Measurements from ENCODE around the gene STK11IP. TPM values are rescaled to one million over a fixed set of nuclear protein-coding genes. Genes with fewer than 3 reads are reported as not detected.

STK11IP gene
- total RNA-seq, 1 experiment from 2014 or later: 45.0 TPM

GRCh38 chr2:219549619-219550018 lies 48.0 kb upstream of the STK11IP start:
- ChIA-PET RAD21 (ENCODE audit: low non-redundant PET in 1 of 2, low total read pairs in 2 of 2, uncharacterized antibody in 2 of 2, unreplicated experiment in 2 of 2) (no interaction called here), POLR2A (no interaction called here), CTCF (interaction anchor here (2.0 kb wide), 1 partner anchor 11 kb away, joined by 6 read pairs; no protein-coding TSS in a partner anchor)
- Histone ChIP-seq H3K9me3 (ENCODE audit: control insufficient read depth in 1 of 2, insufficient read depth in 1 of 2, low read depth in 1 of 2, low read length in 2 of 2) (no peaks in the 10 kb centered on the region), H3K4me1 (ENCODE audit: control insufficient read depth in 1 of 2, insufficient read depth in 2 of 2, low read length in 2 of 2) (peaks cover 3 to 20% of the 10 kb centered on the region in 2 experiments; a peak in 3 of 4 replicates), H3K9ac (ENCODE audit: low read length) (no peak overlapping the region), H3K4me2 (ENCODE audit: low read length) (no peak overlapping the region), H3K79me2 (ENCODE audit: insufficient read depth, low read length) (peaks cover 18% of the 10 kb centered on the region; the same call in 1 of the 2 replicates), H4K20me1 (ENCODE audit: insufficient read depth) (no peaks in the 10 kb centered on the region), H3K36me3 (ENCODE audit: control insufficient read depth in 1 of 2, insufficient read depth in 2 of 2, low read length in 2 of 2) (peaks cover 2 to 6% of the 10 kb centered on the region in 2 experiments; a peak in 1 of 4 replicates), H2AFZ (ENCODE audit: low read depth, low read length, poor library complexity, severe bottlenecking) (no peak overlapping the region), H3K4me3 (replicated peaks in 1 of 2; ENCODE audit: low read depth in 1 of 2, low read length in 2 of 2) (no peak overlapping the region), H3K9me2 (ENCODE audit: insufficient read depth) (no peaks in the 10 kb centered on the region), H3K27ac (ENCODE audit: low read depth, low read length) (no peak overlapping the region), H3K27me3 (ENCODE audit: insufficient read depth, low read length) (no peaks in the 10 kb centered on the region)
- intact Hi-C loops (cut with micrococcal nuclease): no loop called here
- DNase-seq (ENCODE audit: low read depth, low spot score) (no peak), ATAC-seq (no peak)
- TF ChIP-seq, protein P1, sequence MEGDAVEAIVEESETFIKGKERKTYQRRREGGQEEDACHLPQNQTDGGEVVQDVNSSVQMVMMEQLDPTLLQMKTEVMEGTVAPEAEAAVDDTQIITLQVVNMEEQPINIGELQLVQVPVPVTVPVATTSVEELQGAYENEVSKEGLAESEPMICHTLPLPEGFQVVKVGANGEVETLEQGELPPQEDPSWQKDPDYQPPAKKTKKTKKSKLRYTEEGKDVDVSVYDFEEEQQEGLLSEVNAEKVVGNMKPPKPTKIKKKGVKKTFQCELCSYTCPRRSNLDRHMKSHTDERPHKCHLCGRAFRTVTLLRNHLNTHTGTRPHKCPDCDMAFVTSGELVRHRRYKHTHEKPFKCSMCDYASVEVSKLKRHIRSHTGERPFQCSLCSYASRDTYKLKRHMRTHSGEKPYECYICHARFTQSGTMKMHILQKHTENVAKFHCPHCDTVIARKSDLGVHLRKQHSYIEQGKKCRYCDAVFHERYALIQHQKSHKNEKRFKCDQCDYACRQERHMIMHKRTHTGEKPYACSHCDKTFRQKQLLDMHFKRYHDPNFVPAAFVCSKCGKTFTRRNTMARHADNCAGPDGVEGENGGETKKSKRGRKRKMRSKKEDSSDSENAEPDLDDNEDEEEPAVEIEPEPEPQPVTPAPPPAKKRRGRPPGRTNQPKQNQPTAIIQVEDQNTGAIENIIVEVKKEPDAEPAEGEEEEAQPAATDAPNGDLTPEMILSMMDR (IDR thresholded peaks at IDR 0.05 in 2 of 3, conservative IDR thresholded peaks at IDR 0.05 in 1 of 3; ENCODE audit: borderline replicate concordance in 1 of 3, insufficient read depth in 1 of 3, low read depth in 2 of 3, low read length in 2 of 3): no peak
- TF ChIP-seq JUND (IDR thresholded peaks at IDR 0.05): no peak
- no TSS peak for BruUV-seq (replicated peaks)

DNA sequence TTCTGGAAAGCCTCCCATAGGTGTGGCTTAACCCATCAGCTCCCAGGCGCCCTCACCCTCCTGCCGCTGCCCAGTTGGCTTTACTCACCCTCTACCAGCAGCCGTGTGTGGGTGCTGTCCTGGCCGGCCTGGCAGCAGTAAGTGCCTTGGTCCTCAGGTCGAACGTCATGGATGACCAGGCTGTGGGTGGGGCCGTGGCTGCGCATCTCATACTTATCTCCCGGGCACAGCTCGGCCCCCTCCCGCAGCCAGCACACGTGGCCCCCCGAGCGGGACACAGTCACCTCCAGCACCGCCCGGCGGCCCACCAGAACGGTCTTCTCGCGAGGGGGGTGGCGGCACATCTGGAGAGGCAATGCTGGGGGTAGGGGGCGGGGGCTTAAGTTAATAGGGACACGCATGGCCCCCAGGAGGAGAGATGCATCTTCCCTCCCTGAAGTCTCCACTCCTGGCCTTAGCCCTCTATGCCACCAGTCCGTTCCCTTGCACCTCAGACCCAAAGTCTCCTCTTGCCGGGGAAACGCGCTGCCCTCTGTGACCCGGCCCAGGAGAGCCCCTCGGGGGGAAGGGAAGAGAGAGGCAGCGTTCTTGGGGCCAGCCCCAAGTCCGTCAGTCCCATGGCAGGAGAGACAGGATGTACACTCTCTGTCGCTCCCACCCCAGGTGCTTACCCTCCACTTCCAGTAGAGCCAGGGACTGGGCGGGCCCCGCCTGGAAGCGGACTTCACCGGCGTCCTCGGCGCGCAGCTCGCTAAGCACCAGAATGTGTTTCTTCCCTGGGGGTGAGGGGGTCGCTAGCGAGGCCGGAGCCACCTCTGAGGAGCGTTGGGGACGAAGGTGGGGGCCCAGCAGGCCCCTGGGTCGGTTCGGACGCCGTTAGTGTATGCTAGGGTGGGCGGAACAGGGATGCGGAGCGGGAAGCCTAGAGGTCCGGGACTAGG lies 45.9 kb upstream of the STK11IP start:
- ChIA-PET CTCF (interaction anchor here (0.8 to 2.7 kb wide), 3 partner anchors 8 to 56 kb away, joined by 3 to 16 read pairs (median 3); no protein-coding TSS in a partner anchor), RAD21 (ENCODE audit: low non-redundant PET in 1 of 2, low total read pairs in 2 of 2, uncharacterized antibody in 2 of 2, unreplicated experiment in 2 of 2) (interaction anchor here in 1 of 2 experiments (0.8 to 1.0 kb wide), 2 partner anchors 8 to 46 kb away, joined by 3 to 4 read pairs; partner anchors contain the start of genes CHPF, STK11IP and TMEM198), POLR2A (no interaction called here)
- peaks cover 18% of the 10 kb centered on the region; the same call in 1 of the 2 replicates for H3K79me2 ChIP-seq (ENCODE audit: insufficient read depth, low read length)
- no peaks in the 10 kb centered on the region for H3K9me2 ChIP-seq (ENCODE audit: insufficient read depth)
- H4K20me1 ChIP-seq (ENCODE audit: insufficient read depth): no peaks in the 10 kb centered on the region
- H2AFZ ChIP-seq (ENCODE audit: low read depth, low read length, poor library complexity, severe bottlenecking): no peak overlapping the region
- ATAC-seq (peak; percentile 66), DNase-seq (ENCODE audit: low read depth, low spot score) (no peak)
- TF ChIP-seq POLR2AphosphoS5 (IDR thresholded peaks at IDR 0.05; ENCODE audit: low read depth, low read length): peak; percentile 51
- TF ChIP-seq EGR1 (IDR thresholded peaks at IDR 0.05; ENCODE audit: low read depth): no peak
- TF ChIP-seq REST (IDR thresholded peaks at IDR 0.05; ENCODE audit: low read depth): no peak
- H3K27me3 ChIP-seq (ENCODE audit: insufficient read depth, low read length): no peaks in the 10 kb centered on the region
- peak overlapping the region; percentile 78 for H3K27ac ChIP-seq (ENCODE audit: low read depth, low read length)
- peaks cover 0 to 6% of the 10 kb centered on the region in 2 experiments; a peak in 1 of 4 replicates for H3K36me3 ChIP-seq (ENCODE audit: control insufficient read depth in 1 of 2, insufficient read depth in 2 of 2, low read length in 2 of 2)
- H3K4me3 ChIP-seq (replicated peaks in 1 of 2; ENCODE audit: low read depth in 1 of 2, low read length in 2 of 2): peak overlapping the region; percentile 84 to 86
- intact Hi-C loops (cut with micrococcal nuclease): no loop called here
- H3K4me1 ChIP-seq (ENCODE audit: control insufficient read depth in 1 of 2, insufficient read depth in 2 of 2, low read length in 2 of 2): peaks cover 3 to 19% of the 10 kb centered on the region in 2 experiments; a peak in 3 of 4 replicates
- H3K4me2 ChIP-seq (ENCODE audit: low read length): peak overlapping the region; percentile 95
- peak overlapping the region; percentile 84 for H3K9ac ChIP-seq (ENCODE audit: low read length)
- H3K9me3 ChIP-seq (ENCODE audit: control insufficient read depth in 1 of 2, insufficient read depth in 1 of 2, low read depth in 1 of 2, low read length in 2 of 2): no peaks in the 10 kb centered on the region
- no TSS peak for BruUV-seq (replicated peaks)

Measured in HCT116 (cell line).